NK-92 (cell line): ENCODE data around the gene CHMP1A.

Experiments used
- DNase-seq: peaks from one replicate; lab custom pipeline; 2025; ENCODE audit not compliant: unreplicated experiment; lab: John Stamatoyannopoulos, UW

CHMP1A gene

DNA sequence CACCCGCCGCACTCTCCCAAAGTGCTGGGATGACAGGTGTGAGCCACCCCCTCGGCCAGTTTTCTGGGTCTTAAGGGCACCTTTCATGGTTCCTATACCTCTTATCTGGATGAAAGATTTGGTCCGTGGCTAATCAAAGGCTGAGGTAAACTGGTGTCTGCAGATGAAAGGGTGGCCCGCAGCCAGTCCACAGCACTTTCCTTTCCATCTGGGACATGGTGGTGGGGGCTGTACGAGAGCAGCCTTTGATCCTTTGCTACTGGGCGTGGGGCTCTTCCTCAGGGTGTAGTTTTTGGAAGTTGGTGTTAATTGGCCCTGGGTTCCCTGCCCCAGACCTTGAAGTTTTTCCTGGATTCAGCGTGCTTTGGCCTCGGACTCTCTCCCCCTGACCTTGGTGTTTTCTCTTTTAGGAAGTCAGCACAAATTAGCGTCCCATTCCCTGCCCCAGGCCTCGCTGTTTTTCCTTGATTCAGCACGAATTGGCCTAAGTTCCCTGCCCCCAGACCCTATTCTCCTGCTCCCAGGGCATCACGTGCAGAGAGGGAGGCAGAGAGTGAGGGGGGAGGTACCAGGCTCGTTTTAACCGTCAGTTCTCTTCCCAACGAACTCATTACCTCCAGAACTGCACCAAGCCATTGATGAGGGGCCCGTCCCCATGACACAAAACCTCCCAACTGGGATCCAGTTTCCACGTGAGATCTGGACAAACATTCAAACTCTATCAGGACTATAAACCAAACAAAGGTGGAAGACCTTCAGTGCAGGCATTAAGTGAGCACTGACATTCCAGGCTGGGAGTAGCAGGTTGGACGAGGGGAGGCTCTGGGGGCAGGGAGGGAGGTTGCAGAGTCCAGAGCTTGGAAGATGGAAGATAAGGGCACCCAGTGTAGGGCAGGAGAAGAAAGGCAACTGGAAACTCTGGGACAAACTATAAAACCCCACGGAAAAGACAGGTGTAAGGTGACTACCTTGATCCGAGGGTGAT lies 32.4 kb downstream of the CHMP1A start:
- no peak for DNase-seq

DNA sequence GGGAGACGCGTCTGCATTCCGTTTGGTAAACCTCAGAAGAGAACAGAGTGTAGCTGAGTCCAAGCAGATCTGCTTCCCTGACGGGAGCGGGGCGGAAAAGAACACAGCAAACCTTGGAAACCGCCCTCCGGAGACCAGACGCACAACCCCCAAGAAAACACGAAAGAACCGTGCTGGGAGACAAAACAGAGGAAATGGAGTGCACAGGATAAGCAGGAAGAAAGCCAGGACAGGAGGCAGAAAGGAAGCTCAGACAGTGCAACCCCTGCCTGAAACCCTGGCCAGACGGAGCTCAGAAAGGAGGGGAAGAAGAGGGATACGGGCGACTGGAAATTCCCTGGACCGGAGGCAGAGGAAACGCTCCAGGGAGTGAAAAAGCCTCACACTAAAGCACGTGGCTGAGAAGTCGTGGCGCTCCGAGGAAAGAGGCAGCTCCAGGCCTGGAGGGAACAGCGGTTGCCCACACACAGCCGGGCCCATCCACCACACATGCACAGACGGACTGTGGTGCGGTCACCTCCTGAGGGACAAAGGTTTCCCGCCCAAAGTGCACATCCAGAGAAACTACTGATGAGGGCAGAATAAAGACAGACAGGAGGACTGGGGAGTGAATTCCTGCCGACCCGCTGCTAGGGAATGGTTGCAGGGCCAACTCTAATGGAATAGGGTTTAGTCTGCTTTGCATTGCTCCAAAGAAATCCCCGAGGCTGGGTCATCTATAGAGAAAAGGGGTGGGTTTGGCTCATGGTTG lies 33.8 kb downstream of the CHMP1A start:
- DNase-seq: no peak

DNA sequence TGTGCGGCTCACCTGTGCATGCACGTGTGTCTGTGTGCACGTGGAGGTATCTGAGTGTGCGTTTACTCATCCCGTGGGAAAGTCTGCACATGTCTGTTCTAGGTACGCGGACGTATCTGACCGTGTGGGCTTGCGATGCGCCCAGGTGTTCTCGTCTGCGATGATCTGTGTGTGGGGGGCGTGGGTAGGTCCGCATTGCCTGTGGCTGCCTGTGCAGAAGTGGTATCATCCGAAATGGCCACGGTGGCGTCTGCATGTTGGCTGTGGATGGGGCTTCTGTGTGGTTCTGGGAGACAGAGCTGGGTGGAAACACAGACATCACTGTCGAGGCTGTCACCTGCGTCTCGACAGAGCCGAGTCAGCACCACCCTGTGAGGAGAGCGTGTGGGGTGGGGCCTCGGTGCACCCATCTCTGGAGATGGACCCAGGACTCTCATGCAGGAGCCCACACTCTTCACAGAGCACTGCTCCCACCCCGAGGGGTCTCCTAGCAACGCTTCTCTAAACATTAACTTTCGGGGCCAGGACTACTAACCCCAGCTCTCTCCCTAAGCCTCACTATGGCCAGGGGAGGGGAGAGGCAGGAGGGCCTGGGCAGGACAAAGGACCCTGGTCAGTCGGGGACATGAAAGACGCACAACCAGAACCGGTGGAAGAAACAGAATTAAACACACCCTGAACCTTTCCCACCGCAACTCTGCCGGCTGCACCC lies 35.7 kb downstream of the CHMP1A start:
- no peak for DNase-seq

DNA sequence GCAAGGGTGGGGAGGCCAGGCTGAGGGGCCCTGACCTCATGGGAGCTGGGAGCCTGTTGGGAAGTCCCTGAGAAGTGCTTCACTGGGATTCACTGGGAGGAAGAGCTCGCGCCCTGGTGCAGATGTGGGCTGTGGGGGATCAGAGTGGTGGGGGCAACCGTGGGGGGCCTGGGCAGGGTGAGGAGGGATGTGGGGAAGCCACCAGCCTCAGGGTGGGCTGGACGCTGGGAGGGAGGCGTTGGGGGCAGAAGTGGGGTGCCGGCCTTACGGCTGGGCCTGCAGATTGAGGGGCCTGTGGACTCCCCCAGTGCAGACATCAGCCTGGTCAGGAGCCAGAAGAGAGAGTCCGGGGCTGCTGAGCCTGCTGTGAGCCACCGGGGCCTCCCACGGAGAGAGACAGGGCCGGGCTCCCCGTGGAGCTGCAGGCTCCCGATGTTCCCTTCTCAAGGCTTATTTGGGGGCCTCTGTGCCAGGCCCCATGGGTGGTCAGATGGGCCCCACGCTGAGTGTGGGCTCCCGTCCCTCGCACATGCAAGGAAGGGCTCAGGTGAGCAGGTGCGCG lies 36.3 kb downstream of the CHMP1A start:
- no peak for DNase-seq

DNA sequence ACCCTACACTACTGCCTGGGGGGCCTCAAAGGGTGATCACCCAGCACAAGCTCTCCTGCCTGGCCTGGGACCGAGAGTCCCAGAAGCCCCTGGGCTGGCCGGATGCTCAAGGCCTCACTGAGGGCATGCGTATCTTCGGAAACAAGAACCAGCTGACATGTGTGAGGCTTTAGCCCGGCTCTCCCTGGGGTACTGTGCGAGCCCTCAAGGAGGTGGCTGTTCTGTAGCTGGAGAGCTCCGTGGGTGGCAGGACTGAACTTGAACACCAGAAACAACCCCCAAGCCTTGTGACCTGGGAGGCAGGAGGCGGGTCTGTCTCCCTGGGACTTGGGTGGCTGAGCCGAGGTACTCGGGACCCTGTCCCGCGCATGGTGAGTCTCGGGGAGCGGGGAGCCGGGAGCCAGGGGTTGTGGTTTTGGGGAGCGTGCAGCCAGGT lies 37.1 kb downstream of the CHMP1A start:
- no peak for DNase-seq

DNA sequence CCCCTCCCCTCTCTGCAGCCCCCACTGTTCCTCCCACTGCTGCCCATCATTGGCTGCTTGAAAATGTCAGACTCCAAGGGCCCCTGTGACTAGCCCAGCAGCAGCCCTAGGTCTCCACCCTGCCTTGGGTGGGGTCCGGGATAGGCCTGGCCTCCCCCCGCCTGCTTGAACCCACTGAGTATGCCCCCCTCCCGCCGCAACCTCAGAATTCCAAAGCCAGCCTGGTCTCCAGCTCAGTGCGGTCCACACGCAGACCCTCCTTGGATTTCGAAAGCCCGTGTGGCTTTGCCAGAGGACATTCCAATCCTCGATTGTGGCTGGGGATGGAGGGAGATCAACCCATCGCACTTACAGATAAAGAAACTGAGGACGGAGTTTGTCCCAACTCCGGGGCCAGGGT lies 37.7 kb downstream of the CHMP1A start:
- no peak for DNase-seq

DNA sequence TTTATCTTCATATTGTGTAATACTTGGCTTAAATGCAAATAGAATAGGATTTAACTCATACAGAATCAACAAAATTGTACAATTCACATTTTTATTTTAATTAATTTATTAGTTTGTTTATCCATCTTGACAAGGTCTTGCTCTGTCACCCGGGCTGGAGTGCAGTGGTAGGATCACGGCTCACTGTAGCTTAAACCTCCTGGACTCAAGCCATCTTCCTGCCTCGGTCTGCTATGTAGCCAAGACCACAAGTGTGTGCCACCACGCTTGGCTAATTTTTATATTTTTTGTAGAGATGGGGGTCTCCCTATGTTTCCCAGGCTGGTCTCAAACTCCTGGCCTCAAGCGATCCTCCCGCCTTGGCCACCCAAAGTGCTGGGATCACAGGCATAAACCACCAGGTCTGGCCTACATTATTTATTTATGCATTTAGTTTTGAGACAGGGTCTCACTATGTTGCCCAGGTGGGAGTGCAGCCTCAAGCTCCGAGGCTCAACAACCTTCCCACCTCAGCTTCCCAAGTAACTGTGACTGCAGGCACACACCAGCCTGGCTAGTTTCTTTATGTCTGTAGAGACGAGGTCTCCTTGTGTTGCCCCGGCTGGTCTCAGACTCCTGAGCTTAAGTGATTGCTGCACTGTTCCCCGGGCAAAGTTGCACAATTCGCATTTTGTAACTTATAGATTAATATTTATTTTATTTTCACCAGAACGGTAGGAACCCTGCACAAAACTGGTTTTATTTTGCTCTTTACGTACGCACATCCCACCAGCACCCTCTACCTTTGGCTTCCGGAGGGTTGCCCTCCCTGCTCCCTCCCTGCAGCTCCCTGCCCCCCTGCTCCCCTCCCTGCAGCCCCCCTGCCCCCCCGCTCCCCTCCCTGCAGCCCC lies 39.2 kb downstream of the CHMP1A start:
- no peak for DNase-seq

DNA sequence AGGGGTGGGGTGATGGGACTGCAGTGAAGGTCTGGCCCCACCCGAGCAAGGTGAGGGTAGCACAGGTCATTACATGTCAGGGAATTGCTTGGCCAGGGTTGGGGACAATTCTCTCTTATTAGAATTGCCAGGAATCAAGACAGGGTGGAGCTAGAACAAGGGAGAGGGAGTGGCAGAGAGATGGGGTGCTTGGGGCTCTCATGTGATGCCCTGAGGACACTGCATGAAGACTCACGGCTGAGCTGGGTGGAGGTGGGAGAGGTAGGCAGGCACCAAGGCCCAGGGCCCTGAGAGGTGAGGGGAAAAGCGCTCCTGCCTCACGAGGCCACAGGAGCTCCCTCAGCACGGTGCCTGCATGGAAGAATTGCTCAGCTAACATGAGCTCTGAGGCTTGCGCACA lies 40.5 kb downstream of the CHMP1A start:
- no peak for DNase-seq

DNA sequence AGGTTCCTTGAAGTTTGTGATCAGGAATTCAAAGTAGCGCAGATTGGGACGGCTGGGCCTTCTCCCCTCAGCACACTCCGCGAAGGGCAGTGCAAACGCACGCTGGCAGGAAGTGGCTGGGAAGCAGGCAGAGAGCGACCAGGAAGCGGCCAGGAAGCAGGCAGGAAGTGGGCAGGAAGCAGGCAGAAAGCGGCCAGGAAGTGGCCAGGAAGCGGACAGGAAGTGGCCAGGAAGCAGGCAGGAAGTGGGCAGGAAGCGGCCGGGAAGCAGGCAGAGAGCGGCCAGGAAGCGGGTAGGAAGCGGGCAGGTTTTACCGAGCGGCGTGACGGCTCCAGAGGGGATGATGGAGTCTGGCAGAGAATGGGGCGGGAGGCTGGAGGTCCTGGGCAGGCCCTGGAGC lies 40.9 kb downstream of the CHMP1A start:
- no peak for DNase-seq

DNA sequence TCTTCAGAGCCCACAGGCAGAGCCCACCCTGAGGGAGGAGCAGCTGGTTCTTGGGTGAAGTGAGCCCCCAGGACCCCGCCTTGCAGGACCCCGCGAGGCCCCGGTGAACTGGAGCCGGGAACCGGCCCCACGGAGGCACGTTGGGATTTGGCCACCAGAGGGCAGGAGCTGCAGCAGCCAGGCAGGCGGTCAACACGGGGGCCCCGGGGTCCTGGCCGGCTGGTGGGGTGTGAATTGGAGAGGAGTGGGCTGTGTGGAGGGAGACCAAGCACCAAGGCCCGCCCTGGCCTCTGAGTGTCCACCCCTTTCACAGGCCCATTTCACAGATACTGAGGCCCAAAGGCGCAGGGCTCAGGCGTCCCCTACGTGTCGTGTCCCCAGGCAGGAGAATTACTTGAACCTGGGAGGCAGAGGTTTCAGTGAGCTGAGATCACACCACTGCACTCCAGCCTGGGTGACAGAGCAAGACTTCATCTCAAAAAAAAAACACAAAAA lies 41.9 kb downstream of the CHMP1A start:
- no peak for DNase-seq

DNA sequence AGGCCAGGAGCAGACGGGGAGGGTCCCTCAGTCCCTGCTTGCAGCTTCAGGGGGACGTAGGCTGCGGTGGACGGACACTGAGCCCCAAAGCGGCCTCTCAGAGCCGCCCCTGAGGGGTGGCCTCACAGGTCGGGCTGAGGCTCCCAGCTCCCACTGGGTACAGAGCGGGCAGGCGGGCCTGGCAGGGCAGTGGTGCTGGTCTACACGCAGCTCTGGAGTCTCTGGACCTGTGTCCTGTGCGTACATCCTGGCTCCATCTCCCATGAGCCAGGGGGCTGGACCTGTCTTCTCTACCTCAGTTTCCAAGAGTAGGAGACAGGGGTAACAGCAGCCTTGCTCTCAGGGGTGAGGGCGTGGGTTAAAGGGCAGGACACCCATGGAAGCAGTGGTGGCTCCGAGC lies 42.3 kb downstream of the CHMP1A start:
- no peak for DNase-seq

DNA sequence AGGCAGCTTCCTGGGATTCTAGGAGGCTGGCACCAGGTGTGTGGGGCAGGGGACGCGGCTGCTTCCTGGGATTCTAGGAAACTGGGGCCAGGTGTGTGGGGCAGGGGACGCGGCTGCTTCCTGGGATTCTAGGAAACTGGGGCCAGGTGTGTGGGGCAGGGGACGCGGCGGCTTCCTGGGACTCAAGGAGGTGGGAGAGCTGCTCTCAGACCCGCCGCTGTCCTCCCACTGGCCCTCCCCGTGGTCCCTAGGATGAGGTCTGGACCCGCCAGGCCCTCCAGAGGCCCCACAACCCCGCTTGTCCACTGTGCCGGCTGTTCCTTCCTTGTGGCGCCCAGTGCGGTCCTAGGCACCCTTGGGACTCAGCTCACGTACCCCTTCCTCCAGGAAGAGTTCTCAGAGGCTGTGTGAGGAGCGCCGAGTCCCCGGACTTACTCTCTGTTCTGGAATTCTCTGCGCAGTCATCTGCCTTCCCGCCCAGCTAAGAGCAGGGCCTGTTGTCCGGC lies 43.5 kb downstream of the CHMP1A start:
- DNase-seq: no peak

DNA sequence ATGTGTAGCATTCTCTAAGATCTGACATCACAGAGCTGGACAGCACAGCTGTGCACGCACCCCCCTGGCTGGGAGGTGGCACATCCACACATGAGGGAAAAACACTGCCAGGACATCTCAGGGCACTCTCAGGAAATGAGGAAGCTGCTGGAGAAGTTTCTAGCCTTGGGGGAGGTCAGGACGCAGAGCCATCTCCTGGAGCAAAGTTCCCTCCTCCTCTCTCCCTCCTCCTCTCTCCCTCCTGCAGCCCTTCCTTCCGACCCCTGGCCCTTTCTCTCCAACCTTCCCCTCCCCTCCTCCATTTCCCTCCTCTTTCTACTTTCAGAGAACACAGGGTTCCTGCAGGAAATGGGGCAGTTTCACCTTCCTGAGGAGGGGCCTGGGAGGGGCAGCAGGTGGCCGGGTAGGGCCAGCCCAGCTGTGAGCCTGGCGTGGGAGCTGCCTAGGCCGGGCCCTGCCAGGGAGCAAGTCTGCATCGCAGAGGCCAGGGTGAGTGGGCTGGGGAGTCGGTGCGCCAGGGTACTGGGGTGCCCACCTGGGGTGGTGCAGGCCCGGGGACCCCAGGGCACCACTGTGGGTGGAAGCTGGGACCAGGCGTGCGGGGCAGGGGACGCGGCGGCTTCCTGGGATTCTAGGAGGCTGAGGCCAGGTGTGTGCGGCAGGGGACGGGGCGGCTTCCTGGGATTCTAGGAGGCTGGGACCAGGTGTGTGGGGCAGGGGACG lies 44.1 kb downstream of the CHMP1A start, which contains the start of gene DPEP1:
Gene DPEP1 (plus strand): TSS at position 412 of the 723 bp plus-strand sequence. CDS start 16,769 bp downstream, outside the sequence.
- DNase-seq: no peak

DNA sequence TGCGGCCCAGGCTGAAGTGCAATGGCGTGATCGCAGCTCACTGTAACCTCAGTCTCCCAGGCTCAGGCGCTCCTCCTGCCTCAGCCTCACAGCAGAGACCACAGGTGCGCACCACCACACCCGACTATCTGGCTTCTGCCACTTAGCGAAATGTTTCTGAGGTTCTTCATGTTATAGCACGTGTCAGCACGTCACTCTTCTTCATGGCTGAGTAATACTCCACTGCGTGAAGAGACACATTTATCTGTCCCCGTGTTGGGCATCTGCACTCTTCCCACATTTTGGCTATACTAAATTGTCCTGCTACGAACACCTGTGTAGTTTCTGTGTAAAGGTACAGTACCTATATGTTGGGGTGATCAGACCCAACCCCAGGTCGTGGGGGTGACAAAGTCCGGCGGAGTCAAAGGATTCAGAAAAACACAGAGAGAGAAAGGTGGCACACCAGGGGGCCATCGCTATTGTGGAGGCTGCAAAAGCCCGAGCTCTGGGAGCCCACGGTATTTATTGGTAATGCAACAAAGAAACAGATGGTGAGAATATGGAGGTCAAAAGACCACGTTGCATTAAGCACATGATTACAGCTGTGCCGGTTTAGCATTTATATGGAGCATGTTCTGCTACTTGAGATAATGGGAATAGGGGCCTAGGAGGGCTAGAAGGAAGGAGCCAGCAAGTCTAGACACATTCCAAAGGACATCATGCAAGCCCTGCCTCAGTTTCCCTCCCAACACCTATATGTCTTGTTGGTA lies 44.9 kb downstream of the CHMP1A start:
- DNase-seq: no peak

DNA sequence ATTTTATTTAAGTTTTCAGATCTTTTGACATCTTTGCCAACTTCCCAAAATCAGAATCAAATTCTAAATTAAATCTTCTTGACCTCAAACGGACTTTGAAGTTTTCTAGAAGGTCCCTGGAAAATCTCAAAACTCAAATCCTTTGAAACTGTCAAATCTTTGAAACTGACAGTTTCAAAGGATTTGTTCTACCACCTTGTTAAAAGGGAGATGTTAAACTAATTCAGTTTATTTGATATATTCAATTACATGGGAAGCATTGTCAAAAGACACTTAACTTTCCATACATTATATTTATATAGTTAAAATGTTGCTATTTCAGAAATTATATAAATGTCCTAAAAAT lies 47.4 kb downstream of the CHMP1A start:
- no peak for DNase-seq

DNA sequence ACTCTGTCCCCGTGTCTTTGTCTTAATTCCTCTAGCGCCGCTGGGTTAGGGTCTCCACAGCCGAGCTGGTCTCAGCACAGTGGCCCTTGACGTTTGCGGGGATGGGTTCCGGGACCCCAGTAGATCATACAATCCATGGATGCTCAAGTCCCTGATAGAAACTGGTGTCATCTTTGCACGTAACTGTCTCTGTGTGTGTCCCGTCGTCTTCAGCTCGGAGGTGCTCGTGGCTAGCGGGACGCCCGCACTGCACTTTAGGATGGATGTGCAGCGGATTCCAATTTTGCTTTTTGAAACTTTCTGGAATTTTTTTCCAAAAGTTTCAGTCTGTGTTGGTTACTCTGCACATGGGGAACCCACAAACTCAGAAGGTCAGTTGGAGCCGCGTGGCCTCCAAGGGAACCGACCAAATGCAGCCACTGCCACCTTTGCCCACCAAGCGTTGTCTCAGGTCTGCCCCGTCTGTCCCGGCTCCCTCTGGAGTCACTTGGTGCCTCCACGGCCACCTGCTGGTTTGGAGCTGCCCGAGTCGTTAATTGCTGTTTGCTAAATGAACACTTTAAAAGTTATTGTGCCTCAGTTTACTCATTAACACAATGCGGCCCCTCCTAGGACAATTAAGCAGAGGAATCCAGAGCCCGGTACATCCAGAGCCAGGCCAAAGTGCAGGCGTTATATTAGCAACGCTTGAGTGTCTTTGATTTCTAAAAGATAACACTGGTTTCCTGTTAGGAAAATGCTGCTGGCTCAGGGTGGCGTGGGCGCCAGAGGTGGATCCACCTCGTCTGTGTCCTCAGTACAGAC lies 49.4 kb downstream of the CHMP1A start:
- DNase-seq: no peak

DNA sequence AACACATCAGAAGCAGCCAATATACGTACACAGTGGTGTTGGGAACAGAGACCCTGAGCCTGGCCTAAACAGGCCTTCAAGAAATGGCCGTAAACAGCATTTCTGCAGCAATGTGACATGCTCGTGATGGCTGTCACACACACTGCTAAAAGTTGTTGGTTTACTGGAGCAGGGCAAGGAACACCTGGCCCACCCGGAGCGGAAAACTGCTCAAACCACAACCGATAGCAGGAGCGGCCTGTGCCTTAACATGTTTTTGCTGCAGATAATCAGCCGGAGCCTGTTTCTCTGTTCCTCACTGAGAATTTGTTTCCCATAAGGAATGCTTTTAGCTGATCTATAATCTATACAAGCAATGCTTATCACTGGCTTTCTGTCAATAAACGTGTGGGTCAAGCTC lies 50.1 kb downstream of the CHMP1A start:
- DNase-seq: no peak

DNA sequence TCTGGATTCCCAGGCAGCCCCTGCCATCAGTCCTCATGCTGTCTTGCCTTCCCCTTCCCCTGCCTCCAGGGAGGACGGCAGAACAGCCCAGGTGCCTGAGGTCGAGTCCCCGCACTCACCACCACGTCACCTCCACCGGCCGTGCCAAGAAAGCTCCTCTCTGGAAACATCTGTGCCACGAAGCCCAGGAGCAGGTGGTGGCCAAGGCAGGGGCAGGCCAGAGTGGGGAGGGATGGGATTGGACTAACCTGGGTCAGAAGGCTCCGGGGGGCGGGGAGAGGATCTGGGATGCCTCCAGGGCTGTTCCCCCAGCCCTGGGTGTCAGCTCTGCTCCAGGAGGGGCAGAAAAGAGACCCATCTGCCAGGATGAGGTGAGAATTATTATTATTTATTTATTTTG lies 51.5 kb downstream of the CHMP1A start:
- no peak for DNase-seq
